ENCODE measurements around the gene XPR1.
A peak's percentile ranks its signal among the peaks of the same experiment; 100 is the strongest.

Gene XPR1

GRCh38 chr1:180631766-180632325, at the start of gene XPR1:
Gene XPR1, plus strand, starts transcription at chr1:180632022. Its CDS starts 180 bp downstream, at chr1:180632202.
- peak; percentile 99 for DNase-seq

- DNase-seq = no peak
Observed at GRCh38 chr1:180584869-180585268, 47.0 kb upstream of the XPR1 start.

GRCh38 chr1:180585994-180586359, 45.8 kb upstream of the XPR1 start:
- DNase-seq = no peak

DNA sequence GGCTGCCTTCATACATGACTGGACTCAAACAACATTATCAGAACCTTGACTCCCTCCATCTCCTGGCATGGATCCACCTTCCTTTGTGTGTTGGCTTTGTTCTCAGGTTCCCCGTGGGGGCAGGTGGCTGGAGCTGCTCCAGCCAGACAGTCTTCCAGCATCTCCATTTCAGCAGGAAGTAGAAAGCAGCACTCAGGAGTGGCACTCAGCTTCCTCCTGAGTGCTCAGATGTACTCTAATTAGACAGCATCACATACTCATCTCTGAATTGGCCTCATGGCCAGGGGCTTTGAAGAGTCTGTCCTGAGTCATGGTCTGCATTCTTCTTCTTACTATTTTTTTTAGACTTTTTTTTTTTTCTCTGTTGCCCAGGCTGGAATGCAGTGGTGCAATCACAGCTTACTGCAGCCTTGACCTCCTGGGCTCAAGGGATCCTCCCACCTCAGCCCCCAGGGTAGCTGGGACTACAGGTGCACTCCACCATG, 45.1 kb upstream of the XPR1 start:
- peak; percentile 22 for DNase-seq

- DNase-seq = no peak
Observed at GRCh38 chr1:180588121-180588520, 43.7 kb upstream of the XPR1 start.

DNA sequence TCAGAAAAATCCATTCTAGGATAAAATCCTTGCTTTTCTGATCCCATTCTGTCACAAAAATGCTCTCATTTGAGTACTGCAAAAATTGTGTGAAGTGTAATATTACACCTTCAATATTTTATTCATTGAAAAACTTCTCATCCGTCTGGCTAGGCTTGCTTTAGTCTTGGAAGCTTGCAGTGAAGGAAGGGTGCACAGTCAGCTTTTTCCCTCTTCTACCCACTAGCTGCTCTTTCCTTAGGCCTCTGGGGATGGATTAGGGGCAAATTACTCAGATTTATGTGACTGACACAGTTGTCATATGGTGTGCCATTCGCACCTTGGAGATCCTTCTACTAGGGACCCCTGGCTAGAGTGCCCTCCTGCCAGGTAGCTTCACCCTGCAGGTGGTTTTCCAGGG, 40.9 kb upstream of the XPR1 start:
- DNase-seq = no peak

DNA sequence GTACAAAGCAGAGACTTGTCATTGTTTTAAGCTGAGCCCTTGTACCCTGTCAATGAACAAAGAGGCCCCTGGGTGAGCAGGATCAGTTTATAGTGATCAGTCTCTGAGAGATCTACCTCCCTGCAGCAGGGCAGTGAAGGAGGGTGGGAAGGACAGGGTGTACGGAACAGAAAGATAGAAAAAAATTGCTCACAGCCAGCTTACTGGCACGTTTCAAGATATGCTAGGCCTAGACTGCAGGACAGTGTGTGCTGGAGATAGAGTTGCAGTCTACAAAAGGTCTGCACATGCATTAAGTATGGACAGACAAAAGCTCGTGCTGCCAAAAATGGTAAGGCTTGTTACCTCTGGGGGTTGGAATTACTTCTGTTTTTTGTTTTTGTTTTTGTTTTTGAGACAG, 38.4 kb upstream of the XPR1 start:
- DNase-seq = no peak

DNA sequence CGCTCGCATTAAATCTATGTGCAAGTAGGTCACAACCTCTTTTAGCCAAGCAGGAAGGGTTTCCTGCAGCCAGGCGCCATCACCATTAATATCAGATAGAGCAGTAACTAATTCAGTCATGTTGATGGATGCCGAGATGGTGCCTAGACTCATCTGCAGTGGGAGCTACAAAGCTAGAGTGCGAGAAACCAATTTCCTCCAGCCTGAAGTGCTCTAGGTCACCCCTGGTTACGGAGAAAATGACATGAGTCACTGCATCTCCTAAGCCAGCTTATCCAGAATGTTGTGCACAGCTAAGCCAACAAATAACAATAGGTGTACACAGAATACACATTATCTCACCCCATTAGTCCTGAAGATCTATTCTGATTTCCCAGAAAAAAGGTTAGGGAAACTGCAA, 37.1 kb upstream of the XPR1 start:
- no peak for DNase-seq

DNA sequence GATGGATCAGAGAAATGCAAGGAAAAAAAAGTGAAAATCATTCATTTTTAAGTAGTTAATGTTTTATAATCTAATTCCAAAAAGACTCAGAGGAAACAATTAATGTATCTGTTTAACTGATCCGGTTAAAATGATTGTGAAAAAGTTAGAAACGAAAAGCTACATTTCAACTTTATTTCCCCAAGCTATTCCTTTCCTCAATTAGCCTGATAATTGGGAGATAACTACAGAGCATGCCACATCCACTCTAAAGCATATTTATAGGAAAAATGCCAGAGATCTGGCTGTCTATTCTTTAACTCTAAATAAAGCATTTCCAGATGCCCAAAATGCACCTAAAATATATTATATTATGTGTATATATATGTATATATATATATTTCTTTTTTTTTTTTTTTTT, 35.9 kb upstream of the XPR1 start:
- no peak for DNase-seq

DNA sequence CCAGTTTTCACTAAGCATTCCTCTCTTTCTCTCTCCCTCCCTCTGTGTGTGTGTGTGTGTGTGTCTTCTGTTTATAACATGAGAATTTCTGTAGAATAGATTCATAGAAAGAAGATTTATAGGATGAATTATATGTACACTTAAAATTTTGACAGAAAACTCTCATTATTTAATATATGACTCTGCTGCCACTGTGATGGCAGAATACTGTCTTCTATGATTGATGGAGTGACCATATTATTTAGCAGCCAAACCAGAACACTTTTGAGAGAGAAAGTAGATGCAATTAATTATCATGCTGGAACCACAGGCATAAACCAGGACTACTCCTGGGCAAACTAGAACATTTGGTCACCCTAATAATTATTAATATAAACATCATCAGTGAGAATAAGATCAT, 34.3 kb upstream of the XPR1 start:
- no peak for DNase-seq

GRCh38 chr1:180598333-180598974, 33.4 kb upstream of the XPR1 start:
- DNase-seq = no peak

DNA sequence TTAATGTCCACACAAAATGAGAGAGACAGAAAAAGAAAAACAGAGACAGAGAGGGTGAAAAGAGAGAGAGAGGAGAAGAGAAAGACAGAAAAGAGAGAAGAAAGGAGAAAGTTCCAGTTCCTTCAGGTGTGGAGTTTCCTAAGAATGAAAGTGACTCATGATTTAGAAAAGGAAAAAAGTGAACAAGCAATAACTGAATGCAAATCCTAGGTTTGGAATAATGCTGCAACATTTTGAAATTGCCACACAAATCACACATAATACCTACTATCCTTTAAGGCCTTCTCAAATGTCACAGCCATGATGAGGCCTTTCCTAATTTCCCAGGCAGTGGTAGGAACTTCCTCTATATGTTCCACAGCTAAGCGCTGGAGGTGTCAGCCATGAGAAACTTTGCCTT, 31.5 kb upstream of the XPR1 start:
- no peak for DNase-seq

DNA sequence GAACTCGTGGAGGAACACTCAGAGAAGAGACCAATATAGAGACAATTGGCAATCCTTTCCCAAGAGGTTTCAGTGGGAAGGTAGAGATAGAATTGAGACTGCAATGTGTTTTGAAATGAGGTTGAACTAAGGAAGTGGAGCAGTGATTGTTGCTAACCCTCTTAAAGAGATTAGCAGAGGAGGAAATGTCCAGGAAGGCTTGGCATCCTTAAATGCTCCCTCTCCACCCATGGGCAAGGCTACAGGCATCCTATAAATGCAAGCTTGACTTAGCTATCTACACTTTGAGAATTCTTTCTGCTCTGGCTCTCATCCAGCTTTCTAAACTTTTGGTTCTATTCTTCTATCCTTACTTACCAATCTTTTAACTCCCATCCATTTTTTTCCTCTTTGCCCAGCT, 30.3 kb upstream of the XPR1 start:
- no peak for DNase-seq

DNA sequence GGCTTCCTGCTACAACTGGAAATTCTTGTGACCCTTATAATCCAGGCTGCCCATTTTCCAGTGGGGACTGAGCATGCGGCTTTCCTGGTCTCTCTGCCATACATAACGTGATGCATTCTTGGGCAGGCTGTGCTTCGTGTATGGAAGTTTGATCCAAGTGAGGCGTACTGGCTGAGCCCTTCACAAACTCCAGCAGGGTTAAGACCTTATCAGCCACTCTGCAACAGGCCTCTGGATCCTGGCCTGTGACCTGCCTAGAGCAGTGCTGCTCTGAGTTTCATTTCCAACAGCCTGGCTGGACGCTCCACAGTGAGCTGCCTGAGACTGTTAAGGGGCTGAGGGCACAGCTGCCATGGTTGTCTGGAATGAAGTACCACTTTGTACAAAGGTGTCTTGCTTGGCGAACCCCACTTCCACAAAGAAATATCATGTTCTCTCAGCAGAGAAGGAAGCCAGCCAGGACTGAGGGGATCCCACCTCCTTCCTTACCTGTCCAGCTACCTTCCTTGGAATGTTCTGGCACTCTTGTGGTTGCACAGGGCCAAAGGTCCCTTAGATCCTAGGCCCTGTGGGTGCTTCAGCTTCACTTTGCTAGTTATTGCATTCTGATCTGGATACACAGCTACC, 28.5 kb upstream of the XPR1 start:
- DNase-seq = no peak

GRCh38 chr1:180603850-180604226, 28.0 kb upstream of the XPR1 start:
- DNase-seq = no peak

DNA sequence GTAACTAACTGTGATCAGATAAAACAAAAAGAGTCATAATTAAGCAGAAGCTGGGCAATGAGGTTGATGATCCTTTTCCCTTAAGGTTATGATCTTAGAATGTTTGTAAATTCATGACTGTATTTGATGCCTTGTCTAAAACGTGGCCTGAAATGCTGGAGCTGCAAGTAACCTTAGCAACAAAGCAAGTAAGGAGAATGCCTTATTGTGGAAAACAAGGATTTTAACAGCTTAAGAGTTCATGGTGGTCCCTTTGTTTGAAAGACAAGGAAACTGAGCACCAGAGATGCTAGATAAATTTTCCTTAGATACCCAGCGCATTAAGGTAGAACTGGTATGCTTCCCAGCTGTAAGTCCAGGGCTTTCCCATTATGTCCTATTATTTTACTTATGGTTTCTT, 25.7 kb upstream of the XPR1 start:
- no peak for DNase-seq

DNA sequence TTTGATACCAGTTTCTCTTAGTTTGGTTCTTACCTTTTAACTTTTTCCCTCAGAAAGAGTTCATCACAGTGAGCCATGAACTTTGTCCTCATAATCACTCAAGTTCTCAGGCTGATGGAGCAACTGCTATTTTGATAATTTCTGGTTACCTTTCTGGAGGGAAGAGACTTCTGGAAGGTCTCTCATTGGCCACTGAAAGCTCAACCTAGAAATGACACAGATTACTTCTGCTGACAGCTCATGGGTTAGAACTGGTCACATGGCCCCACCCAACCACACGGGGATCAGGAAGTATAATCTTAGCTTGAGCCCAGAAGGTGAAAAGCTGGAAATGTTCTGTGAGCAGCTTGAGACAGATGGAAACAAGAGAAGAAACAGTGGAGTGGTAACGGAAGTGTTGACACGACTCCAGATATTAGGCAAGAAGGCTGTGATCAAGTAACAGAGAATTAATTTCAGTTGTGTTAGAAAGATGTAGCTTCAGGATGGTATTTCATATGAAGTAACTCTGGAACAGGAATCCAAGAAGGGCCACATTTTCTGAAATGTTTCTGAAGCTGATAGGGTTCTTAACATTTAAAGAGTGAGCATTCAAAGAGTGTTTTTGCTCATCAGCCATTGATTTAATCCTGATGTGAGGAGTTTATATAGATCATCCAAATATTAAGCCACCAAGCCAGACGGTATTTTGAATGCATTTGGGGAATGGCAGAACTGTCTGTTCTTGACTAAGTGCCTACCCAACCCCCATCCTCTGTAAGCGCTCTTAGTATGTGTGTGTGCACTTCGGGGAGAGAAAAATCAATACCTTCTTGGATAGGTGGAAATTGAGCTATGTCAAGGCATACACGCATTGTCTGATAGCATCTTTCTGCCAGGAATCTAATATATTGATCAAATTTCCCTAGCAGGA, 21.9 kb upstream of the XPR1 start:
- DNase-seq = no peak

GRCh38 chr1:180610556-180611015, 21.2 kb upstream of the XPR1 start:
- DNase-seq = no peak

- DNase-seq = no peak
Observed at GRCh38 chr1:180611016-180611930, 20.5 kb upstream of the XPR1 start.

- no peak for DNase-seq
Observed at GRCh38 chr1:180612632-180613031, 19.2 kb upstream of the XPR1 start.

DNA sequence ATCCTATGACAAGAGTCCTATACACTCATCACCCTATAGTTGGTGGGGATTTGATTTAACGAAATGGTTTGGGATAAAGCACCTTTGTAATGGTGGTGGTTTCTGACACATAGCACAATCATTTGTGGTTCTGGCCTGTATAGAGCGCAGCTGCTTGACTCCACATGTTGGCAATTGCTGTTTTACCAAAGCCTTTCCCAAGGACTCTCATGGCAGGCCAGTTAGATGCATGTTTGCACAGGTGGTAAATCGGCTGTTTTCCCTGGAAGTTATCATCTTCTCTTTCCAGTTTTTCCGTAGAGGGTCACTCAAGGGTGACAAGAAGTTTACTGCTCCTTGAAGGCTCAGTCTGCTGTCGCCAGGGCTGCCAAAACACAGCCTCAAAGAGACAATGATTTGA, 17.1 kb upstream of the XPR1 start:
- DNase-seq = no peak
